Fibroblast of upper back skin (primary cell): ENCODE results near the gene ZNF57.
A peak's percentile ranks its signal among the peaks of the same experiment; 100 is the strongest.
"Not testable (repeated sequence)": the region's sequence is repeated elsewhere in the genome, so short reads cannot be mapped to it uniquely, and the experiment has no call there.

Experiments used
- DNase-seq: peaks from one replicate; pipeline ENCODE4 v3.0.0-alpha.2; 2013

The ZNF57 gene

GRCh38 chr19:2902590-2903218 lies 2.0 kb downstream of the ZNF57 start:
- DNase-seq: no peak

GRCh38 chr19:2903326-2903725 lies 2.6 kb downstream of the ZNF57 start:
- not testable (repeated sequence) for DNase-seq

GRCh38 chr19:2905918-2906519 lies 5.3 kb downstream of the ZNF57 start:
- no peak for DNase-seq

- no peak for DNase-seq
These were observed 6.0 kb downstream of the ZNF57 start for GRCh38 chr19:2906631-2907195.

GRCh38 chr19:2912306-2912705 lies 11.6 kb downstream of the ZNF57 start:
- DNase-seq: no peak

- DNase-seq: no peak
These were observed 16.8 kb downstream of the ZNF57 start for GRCh38 chr19:2917275-2918184.

GRCh38 chr19:2922987-2923386 lies 22.3 kb downstream of the ZNF57 start:
- DNase-seq: no peak

GRCh38 chr19:2923510-2923909 lies 22.8 kb downstream of the ZNF57 start:
- DNase-seq: peak; percentile 22

GRCh38 chr19:2926341-2927031 lies 25.8 kb downstream of the ZNF57 start:
- DNase-seq: no peak

- DNase-seq: no peak
These were observed 26.3 kb downstream of the ZNF57 start for GRCh38 chr19:2927032-2927430.

GRCh38 chr19:2933490-2933910 lies 32.8 kb downstream of the ZNF57 start:
- no peak for DNase-seq

- not testable (repeated sequence) for DNase-seq
These were observed 35.1 kb downstream of the ZNF57 start for GRCh38 chr19:2935863-2936262.

GRCh38 chr19:2942928-2943640 lies 42.4 kb downstream of the ZNF57 start:
- DNase-seq: no peak

- no peak for DNase-seq
These were observed 43.7 kb downstream of the ZNF57 start for GRCh38 chr19:2944403-2944774.

- peak; percentile 99 for DNase-seq
These were observed 44.2 kb downstream of the ZNF57 start, which contains the start of gene ZNF77 for GRCh38 chr19:2944775-2945574. ZNF77 (minus strand) TSS chr19:2944971; CDS start chr19:2944840, 131 bp downstream.

- no peak for DNase-seq
These were observed 45.0 kb downstream of the ZNF57 start for GRCh38 chr19:2945575-2946184.

GRCh38 chr19:2949939-2950285 lies 49.2 kb downstream of the ZNF57 start:
- DNase-seq: no peak

- DNase-seq: peak; percentile 100
These were observed 49.8 kb downstream of the ZNF57 start for GRCh38 chr19:2950286-2951124.

GRCh38 chr19:2952953-2953481 lies 52.3 kb downstream of the ZNF57 start:
- DNase-seq: no peak

- DNase-seq: no peak
These were observed 56.4 kb downstream of the ZNF57 start for GRCh38 chr19:2957160-2957559.
